Activated T-cell treated with anti-CD3 and anti-CD28 coated beads, Interleukin-2, amount 50 U/mL, for 4 hours (primary cell): Measurements from ENCODE around the gene KBTBD13. TPM values are rescaled to one million over a fixed set of nuclear protein-coding genes. Genes with fewer than 3 reads are reported as not detected.
A peak's percentile ranks its signal among the peaks of the same experiment; 100 is the strongest.
"Not testable (repeated sequence)": the region's sequence is repeated elsewhere in the genome, so short reads cannot be mapped to it uniquely, and the experiment has no call there.

ENCODE experiments used
- ATAC-seq, 2 donors: fragments of 200-7000 bp; cut with Tn5 transposase; one replicate each; pipeline ENCODE4 v1.10.0; 2021
- DNase-seq: peaks from one replicate; pipeline ENCODE4 v3.0.0-alpha.2; 2020
- H3K27me3 Mint-ChIP-seq: one replicate; pipeline ENCODE4 v1.8.0; 2021; ENCODE audit warnings: low read depth, mixed read lengths
- H3K36me3 Mint-ChIP-seq: one replicate; pipeline ENCODE4 v1.8.0; 2022; ENCODE audit warnings: mixed read lengths; ENCODE audit not compliant: insufficient read depth
- H3K4me1 Mint-ChIP-seq: one replicate; pipeline ENCODE4 v1.8.0; 2021; ENCODE audit warnings: low read depth, mixed read lengths
- H3K4me3 Mint-ChIP-seq: one replicate; pipeline ENCODE4 v1.8.0; 2021; ENCODE audit warnings: mild to moderate bottlenecking, moderate library complexity, mixed read lengths
- H3K9me3 Mint-ChIP-seq: one replicate; pipeline ENCODE4 v1.8.0; 2021; ENCODE audit warnings: mixed read lengths
- total RNA-seq, 3 donors: library from RNA; stranded (reverse); gene quantifications; one replicate each; pipeline ENCODE4 v1.2.1, GENCODE V29; 2021

The KBTBD13 gene
- total RNA-seq, 3 donors from 2014 or later: not detected

DNA sequence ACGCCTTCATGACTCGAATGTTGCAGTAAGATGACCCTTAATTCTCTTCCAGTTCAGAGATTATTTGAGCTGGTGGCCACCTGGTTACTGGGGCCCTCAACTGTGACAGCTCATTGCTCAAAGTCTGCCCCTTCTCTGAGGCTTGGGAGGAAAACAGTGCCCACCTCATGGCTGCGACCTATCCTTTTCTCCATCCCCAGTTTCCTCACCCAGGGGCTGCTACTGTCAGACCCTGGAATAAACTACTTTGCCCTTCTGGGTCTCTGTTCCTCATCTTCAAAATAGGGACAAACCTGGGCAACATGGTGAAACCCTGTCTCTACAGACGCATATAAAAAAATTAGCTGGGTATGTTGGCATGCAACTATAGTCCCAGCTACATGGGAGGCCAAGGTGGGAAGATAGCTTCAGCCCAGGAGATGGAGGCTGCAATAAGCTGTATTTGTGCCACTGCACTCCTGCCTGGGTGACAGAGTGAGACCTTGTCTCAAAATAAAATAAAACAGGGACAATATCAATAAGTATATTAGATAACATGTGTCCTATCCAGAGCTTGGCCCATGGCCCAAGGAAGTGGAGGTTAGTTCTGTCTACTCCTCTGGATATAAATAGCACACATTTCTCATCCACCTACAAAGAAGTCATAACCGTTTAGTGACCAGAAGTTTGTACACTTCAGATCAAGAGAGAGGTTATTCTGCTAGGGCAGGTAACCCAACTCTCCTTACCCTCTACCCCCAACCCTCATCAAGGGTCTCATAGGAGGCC lies 6.6 kb upstream of the KBTBD13 start:
- DNase-seq (no peak), ATAC-seq (no peak)
- Mint-ChIP-seq H3K27me3 (peaks cover 30% of the 10 kb centered on the region), H3K9me3 (no peaks in the 10 kb centered on the region), H3K4me1 (peaks cover 8% of the 10 kb centered on the region), H3K4me3 (no peak overlapping the region), H3K36me3 (no peaks in the 10 kb centered on the region)

DNA sequence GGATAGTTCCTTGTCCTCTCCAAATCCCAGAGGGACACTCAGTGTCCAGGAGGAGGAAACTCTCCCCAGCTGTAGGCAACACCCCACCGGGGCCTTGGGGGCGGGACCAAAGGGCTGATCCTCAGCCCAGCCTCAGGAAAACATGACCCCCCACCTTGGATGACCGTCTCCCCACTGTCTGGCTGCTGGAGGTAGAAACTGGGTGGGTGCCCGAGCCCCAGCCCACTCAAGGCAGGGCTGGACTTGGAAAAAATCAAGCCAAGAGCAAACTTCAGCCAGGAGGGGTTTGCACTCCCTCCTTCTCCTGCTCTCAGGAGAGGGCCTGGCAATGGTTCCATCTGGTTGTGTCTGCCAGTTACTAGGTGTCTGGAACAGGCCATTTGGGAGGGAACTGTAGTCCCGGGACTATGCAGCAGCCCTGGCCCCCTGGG lies 5.2 kb upstream of the KBTBD13 start:
- Mint-ChIP-seq H3K4me1 (peaks cover 8% of the 10 kb centered on the region), H3K9me3 (no peaks in the 10 kb centered on the region), H3K36me3 (no peaks in the 10 kb centered on the region), H3K4me3 (no peak overlapping the region), H3K27me3 (peaks cover 25% of the 10 kb centered on the region)
- DNase-seq (no peak), ATAC-seq (no peak)

DNA sequence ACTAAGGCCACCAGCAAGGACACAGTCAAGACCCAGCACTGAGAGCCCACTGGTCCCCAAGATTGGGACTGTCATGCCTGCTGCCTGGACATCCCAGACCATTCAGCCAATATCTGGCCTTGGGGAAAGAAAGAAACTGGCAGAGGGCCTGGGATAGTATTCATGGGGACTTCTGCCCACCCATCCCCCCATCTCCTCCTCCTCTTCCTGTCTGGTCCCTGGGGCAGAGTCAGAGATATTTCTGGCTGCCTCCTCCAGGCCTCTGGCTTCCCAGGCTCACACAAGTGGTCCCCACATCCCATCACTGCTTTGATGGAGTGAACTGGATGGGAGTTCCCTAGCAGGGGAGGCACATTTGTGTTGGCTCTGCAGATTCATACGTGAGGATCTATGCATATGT lies 4.5 kb upstream of the KBTBD13 start:
- no peak overlapping the region for H3K4me3 Mint-ChIP-seq
- no peak for ATAC-seq
- peaks cover 21% of the 10 kb centered on the region for H3K27me3 Mint-ChIP-seq
- H3K4me1 Mint-ChIP-seq: peaks cover 8% of the 10 kb centered on the region
- H3K36me3 Mint-ChIP-seq: no peaks in the 10 kb centered on the region
- DNase-seq: no peak
- H3K9me3 Mint-ChIP-seq: no peaks in the 10 kb centered on the region

DNA sequence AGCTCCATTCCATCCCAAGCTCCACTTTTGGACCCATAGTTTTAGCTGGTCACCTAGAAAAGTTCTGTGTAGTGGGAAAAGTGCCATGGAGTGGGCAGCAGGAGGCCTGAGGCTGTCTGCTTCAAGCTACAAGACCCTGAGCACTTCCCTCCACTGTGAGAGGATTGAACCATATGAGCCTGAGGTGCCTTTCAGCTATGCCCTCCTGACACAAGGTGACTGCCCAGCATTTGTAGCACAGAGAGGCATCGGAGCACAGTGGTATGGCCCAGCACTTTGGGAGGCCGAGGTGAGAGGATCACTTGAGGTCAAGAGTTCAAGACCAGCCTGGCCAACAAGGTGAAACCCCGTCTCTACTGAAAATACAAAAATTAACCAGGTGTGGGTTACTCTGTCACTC lies 3.9 kb upstream of the KBTBD13 start:
- Mint-ChIP-seq H3K9me3 (no peaks in the 10 kb centered on the region), H3K4me1 (peaks cover 4% of the 10 kb centered on the region), H3K36me3 (no peaks in the 10 kb centered on the region), H3K4me3 (no peak overlapping the region), H3K27me3 (peaks cover 18% of the 10 kb centered on the region)
- ATAC-seq (no peak), DNase-seq (no peak)

DNA sequence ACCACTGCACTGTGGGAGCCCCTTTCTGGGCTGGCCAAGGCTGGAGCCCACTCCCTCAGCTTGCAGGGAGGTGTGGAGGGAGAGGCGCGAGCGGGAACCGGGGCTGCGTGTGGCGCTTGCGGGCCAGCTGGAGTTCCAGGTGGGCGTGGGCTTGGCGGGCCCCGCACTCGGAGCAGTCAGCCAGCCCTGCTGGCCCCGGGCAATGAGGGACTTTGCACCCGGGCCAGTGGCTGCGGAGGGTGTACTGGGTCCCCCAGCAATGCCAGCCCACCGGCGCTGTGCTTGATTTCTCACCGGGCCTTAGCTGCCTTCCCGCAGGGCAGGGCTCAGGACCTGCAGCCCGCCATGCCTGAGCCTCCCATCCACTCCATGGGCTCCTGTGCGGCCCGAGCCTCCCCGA lies 1.6 kb upstream of the KBTBD13 start:
- not testable (repeated sequence) for DNase-seq, H3K36me3 Mint-ChIP-seq, H3K4me1 Mint-ChIP-seq, H3K4me3 Mint-ChIP-seq, H3K9me3 Mint-ChIP-seq, ATAC-seq
- H3K27me3 Mint-ChIP-seq: peaks cover 23% of the 10 kb centered on the region

DNA sequence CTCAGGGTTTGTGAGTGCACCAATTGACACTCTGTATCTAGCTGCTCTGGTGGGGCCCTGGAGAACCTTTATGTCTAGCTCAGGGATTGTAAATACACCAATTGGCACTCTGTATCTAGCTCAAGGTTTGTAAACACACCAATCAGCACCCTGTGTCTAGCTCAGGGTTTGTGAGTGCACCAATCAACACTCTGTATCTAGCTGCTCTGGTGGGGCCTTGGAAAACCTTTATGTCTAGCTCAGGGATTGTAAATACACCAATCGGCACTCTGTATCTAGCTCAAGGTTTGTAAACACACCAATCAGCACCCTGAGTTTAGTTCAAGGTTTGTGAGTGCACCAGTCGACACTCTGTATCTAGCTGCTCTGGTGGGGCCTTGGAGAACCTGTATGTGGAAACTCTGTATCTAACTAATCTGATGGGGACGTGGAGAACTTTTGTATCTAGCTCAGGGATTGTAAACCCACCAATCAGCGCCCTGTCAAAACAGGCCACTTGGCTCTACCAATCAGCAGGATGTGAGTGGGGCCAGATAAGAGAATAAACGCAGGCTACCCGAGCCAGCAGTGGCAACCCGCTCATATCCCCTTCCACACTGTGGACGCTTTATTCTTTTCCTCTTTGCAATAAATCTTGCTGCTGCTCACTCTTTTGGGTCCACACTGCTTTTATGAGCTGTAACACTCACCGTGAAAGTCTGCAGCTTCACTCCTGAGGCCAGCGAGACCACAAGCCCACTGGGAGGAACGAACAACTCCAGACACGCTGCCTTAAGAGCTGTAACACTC lies 745 bp upstream of the KBTBD13 start:
- ATAC-seq, H3K36me3 Mint-ChIP-seq, H3K9me3 Mint-ChIP-seq, H3K4me1 Mint-ChIP-seq, H3K4me3 Mint-ChIP-seq, DNase-seq: not testable (repeated sequence)
- peaks cover 23% of the 10 kb centered on the region for H3K27me3 Mint-ChIP-seq

DNA sequence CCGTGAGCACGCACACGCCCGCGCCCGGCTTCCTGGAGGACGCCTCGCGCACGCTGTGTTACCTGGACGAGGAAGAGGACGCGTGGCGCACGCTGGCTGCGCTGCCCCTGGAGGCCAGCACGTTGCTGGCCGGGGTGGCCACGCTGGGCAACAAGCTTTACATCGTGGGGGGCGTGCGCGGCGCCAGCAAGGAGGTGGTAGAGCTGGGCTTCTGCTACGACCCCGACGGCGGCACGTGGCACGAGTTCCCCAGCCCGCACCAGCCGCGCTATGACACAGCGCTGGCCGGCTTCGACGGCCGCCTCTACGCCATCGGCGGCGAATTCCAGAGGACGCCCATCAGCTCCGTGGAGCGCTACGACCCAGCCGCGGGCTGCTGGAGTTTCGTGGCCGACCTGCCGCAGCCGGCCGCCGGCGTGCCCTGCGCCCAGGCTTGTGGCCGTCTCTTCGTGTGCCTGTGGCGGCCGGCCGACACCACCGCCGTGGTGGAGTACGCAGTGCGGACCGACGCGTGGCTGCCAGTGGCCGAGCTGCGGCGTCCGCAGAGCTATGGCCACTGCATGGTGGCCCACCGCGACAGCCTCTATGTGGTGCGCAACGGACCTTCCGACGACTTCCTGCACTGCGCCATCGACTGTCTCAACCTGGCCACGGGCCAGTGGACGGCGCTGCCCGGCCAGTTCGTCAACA lies 890 bp downstream of the KBTBD13 start:
- H3K27me3 Mint-ChIP-seq: peaks cover 23% of the 10 kb centered on the region
- DNase-seq: no peak
- H3K36me3 Mint-ChIP-seq: no peaks in the 10 kb centered on the region
- H3K4me1 Mint-ChIP-seq: peaks cover 12% of the 10 kb centered on the region
- no peak overlapping the region for H3K4me3 Mint-ChIP-seq
- ATAC-seq: no peak
- H3K9me3 Mint-ChIP-seq: no peaks in the 10 kb centered on the region

DNA sequence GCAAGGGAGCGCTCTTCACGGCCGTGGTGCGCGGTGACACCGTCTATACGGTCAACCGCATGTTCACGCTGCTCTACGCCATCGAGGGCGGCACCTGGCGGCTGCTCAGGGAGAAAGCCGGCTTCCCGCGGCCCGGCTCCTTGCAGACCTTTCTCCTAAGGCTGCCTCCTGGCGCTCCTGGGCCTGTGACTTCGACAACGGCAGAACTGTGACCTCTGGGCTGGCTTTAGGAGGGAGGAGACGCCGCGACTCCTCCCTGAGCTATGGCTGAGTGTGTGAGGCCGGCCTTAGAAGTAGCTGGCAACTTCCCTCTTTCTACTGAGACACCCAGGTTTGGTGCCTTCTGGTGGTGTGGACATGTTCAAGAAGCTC lies 1.4 kb downstream of the KBTBD13 start:
- H3K9me3 Mint-ChIP-seq: no peaks in the 10 kb centered on the region
- ATAC-seq (peak; percentile 65 to 71), DNase-seq (peak; percentile 46)
- no peaks in the 10 kb centered on the region for H3K36me3 Mint-ChIP-seq
- H3K27me3 Mint-ChIP-seq: peaks cover 23% of the 10 kb centered on the region
- no peak overlapping the region for H3K4me3 Mint-ChIP-seq
- H3K4me1 Mint-ChIP-seq: peaks cover 18% of the 10 kb centered on the region

DNA sequence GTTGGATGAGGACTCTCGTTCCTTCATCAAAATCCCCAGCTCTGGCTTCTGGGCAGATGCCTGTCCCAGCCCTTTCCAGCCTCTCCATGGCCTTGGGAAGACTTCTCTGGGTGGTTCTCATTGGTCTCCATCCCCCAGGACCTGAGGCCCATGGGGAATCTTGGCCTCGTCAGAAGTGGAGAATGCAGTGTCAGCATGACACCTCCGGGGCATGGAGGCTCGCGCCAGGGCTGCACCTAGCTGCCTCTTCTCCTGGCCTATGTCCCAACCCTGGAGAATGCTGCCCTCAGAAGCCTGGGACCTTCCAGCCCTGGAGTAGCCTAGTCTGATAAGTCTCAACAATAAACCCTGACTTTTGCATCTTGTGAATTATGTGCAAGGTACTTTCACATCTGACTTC lies 3.0 kb downstream of the KBTBD13 start:
- Mint-ChIP-seq H3K36me3 (no peaks in the 10 kb centered on the region), H3K4me3 (no peak overlapping the region), H3K27me3 (peaks cover 23% of the 10 kb centered on the region), H3K4me1 (peaks cover 18% of the 10 kb centered on the region), H3K9me3 (no peaks in the 10 kb centered on the region)
- ATAC-seq (no peak), DNase-seq (no peak)

DNA sequence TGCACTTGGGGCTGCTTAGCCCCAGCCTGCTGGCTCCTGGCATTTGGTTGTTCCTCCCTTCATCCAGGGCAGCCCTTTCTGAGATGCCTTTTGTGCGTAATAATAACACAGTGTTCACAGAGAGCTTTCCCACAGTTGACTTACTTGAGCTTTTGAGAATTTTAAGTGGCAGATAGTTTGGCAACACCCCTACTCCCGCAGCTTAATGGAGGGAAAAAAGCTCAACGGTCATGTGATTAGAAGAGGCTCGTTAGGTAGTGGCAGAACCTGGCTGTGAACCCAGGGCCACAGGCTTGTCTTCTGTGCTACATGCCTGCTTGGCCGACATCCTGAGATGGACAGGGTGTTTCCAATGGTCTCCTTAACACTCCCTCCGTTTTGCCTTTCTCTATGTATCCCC lies 4.7 kb downstream of the KBTBD13 start:
- H3K36me3 Mint-ChIP-seq: no peaks in the 10 kb centered on the region
- H3K27me3 Mint-ChIP-seq: peaks cover 19% of the 10 kb centered on the region
- H3K4me3 Mint-ChIP-seq: no peak overlapping the region
- H3K9me3 Mint-ChIP-seq: no peaks in the 10 kb centered on the region
- H3K4me1 Mint-ChIP-seq: peaks cover 18% of the 10 kb centered on the region
- DNase-seq: no peak
- ATAC-seq: no peak

DNA sequence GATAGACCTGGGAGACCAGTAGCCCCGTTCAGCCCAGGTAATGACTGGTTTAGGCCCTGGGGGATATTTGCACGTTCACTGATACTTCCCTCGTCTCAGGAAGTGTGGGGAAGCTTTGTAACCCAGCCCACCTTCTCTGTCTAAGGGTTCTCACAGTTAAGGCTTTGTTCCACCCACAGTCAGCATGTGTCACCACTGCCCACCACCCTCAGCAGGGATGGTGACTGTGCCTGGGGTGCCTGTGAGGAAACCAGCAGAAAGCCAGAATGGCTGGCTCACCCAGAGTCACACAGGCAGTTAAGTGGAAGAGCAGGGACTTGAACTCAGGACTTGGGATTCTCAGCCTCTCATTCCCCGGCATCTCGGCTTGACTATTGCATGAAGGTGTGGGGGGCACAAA lies 5.2 kb downstream of the KBTBD13 start:
- ATAC-seq (peak; percentile 62 to 71), DNase-seq (no peak)
- Mint-ChIP-seq H3K4me1 (peaks cover 18% of the 10 kb centered on the region), H3K36me3 (no peaks in the 10 kb centered on the region), H3K4me3 (no peak overlapping the region), H3K27me3 (peaks cover 16% of the 10 kb centered on the region), H3K9me3 (no peaks in the 10 kb centered on the region)

DNA sequence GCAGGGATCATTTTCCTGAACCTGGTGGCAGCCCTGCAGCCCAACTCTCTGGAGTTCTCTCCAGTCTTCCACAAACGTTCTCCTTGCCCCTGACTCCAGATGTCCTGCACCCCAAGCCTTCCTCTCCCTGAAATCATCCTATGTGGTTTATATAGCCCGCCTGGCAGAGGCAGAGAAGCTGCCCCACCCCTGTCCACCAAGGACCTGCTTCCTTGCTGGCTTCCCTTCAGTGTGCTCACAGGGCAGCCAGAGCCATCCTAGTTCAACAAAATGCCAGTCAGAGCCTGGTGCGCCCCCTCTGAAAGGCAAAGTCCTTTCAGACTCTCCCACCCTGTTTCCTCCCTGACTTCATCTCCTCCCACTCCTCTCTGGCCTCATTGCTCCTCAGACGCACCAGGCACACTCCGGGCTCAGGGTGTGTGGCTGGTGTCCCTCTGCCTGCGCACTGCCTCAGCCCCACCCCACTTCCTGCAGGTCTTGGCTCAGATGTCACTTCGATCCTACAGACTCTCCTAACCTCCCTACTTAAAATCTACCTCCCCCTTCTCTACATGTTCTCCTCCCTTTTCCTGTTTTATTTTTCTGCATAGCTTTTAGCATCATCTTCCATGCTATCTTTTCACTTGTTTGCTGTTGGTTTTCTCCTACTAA lies 5.9 kb downstream of the KBTBD13 start:
- Mint-ChIP-seq H3K9me3 (no peaks in the 10 kb centered on the region), H3K4me1 (peaks cover 18% of the 10 kb centered on the region), H3K4me3 (no peak overlapping the region), H3K27me3 (peaks cover 16% of the 10 kb centered on the region), H3K36me3 (no peaks in the 10 kb centered on the region)
- DNase-seq (no peak), ATAC-seq (peak; percentile 38 to 45)

DNA sequence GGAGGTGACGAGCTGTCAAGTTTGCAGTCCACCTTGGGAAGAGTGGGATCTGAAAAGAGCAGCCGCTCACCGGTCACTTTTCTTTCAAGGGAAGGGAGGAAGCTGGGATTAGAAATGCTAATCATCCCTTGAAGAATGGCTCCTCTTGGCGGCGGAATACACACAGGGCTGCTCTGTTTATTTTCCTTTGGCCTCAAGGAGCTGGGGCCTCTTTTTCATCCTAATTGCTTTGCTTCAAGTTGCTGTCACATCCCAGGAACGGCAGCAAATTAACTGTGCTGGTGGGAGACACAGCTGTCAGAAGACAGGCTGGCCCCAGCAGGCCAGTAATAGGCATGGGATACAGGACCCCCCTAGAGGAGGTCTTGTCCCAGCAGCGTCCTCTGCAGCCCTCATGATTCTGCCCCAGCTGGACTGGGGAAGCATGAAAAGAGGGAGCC lies 6.7 kb downstream of the KBTBD13 start:
- Mint-ChIP-seq H3K36me3 (no peaks in the 10 kb centered on the region), H3K9me3 (no peaks in the 10 kb centered on the region), H3K4me1 (peaks cover 15% of the 10 kb centered on the region), H3K27me3 (peaks cover 9% of the 10 kb centered on the region), H3K4me3 (no peak overlapping the region)
- no peak for DNase-seq
- no peak for ATAC-seq

DNA sequence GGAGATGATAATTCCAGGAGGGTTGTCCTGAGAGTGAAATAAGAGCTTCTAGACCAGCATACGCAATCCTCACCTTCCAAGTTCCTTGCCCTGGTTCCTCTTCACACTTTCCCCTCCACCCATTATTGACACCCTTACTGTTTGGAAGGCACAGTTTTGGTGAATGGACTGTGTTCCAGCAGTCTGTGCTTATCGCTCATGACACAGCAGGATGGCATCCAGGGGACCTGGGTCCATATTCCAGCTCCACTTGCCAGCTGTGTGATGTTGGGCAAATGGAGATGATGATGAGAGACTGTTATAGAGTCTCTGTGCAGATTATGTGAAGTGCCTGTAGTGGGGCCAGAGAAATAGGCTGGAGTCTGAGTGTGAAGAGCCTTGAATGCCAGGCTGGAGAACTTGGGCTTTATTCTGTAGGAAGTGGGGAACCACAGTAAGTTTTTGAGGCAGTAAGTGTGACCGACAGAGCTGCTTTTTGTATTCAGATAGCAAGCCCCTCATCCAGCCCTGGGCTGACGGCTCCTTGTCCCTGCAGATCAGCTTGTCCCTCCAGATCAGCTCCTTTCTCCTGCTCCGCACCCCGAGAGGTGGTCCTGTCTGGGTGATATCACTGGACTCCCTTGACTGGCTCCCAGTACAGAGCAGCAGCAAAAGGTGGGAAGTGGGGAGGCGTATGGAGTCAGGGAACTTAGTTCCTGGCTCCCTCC lies 8.1 kb downstream of the KBTBD13 start:
- Mint-ChIP-seq H3K27me3 (no peaks in the 10 kb centered on the region), H3K4me1 (peaks cover 15% of the 10 kb centered on the region), H3K36me3 (no peaks in the 10 kb centered on the region), H3K4me3 (no peak overlapping the region), H3K9me3 (no peaks in the 10 kb centered on the region)
- no peak for ATAC-seq
- DNase-seq: no peak
